GM12874 (cell line): Measurements from ENCODE around the gene SAMM50.

Experiments
- TF ChIP-seq, protein P1 (sequence below): IDR thresholded peaks from 2 replicates; pipeline ENCODE4 v1.5.1; 2011; ENCODE audit warnings: low read depth, mild to moderate bottlenecking, control low read depth, low read length, moderate library complexity; ENCODE audit not compliant: insufficient read depth

SAMM50 gene

DNA sequence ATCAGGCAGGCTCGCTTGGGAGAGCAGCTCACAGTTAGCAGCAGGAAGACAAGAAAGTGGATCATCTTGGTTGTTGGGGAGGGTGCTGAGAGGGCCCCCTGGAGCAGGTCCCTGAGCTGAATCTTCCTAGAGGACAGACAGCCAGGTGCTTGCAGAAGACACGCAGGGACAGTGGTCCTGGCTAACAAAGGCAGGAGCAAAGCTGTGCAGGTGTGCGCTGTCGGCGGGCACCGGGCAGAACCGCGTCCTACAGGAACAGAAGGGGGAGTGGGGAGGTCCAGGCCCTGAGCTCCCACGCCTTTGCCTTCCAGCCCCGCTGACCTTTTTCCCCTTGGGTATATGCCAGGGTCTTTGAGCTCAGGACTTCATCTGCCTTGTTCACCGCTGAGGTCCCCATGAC is 38.8 kb downstream of the SAMM50 start:
- TF ChIP-seq, protein P1, sequence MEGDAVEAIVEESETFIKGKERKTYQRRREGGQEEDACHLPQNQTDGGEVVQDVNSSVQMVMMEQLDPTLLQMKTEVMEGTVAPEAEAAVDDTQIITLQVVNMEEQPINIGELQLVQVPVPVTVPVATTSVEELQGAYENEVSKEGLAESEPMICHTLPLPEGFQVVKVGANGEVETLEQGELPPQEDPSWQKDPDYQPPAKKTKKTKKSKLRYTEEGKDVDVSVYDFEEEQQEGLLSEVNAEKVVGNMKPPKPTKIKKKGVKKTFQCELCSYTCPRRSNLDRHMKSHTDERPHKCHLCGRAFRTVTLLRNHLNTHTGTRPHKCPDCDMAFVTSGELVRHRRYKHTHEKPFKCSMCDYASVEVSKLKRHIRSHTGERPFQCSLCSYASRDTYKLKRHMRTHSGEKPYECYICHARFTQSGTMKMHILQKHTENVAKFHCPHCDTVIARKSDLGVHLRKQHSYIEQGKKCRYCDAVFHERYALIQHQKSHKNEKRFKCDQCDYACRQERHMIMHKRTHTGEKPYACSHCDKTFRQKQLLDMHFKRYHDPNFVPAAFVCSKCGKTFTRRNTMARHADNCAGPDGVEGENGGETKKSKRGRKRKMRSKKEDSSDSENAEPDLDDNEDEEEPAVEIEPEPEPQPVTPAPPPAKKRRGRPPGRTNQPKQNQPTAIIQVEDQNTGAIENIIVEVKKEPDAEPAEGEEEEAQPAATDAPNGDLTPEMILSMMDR: no peak

DNA sequence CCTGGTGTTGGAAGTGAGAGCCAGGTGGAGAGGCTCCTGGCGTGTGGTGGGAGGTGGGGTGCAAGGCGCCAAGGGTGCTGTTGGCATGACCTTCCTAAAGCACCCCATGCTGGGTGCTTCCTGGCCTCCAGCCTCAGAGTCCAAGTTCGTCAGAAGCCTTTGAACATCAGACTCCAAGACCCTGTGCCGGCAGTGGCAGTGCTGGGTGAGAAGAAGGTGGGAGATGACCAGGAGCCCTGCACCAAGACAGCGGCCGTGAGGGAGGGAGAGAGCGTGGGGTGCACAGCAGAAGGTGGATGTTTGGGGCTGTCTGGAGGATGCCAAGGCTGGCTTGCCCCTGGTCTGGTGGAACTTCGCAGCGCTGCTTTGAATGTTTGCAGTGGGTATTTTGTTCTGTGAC is 39.2 kb downstream of the SAMM50 start:
- TF ChIP-seq, protein P1: no peak

DNA sequence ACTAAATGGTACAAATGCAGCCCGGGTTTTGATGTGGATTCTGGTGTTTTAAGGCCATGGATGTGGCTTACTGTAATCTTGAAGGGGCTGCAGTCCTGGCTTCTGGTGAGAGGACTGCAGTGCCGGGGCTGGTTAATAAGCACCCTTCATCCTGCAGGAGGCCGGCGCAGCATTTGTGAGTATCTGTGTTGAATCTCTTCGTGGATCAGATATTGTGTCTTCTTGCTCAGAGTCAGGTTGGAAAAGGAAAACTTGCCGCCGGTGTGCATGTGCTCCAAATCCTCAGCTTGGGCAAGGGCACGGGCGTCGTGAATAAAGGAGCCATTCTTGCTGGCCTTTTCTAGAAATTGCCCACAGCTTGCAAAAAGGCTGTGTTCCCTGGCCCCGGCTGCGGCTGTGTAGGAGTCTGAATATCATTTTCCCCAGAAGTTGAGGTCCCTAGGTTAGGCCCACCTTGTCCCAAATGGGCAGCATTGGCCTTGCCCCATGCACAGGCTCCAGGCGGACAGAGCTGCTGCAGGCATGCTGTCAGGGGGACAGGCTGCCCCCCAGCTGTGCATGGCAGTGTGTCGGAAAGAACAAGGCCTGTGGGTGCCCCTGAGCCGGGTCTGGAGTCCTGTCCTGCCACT is 39.9 kb downstream of the SAMM50 start:
- TF ChIP-seq, protein P1: no peak

DNA sequence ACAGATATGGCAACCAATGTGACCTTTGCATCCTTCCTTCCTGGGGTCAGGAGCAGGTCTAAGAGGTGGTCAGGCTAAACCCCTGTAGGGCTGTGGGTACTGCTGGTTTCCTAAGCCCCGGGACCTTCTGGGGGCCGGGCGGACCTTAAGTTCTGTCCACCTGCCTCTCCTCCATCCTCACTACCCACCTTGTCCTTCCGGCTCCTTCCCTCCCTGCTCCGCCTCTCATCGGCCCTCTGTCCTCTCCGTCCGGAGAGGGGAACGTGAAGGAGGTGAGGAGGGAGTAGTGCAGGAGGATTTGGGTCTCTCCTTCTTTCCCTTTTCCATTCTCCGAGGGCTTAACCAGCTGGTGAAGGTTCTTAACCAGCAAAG is 40.5 kb downstream of the SAMM50 start:
- TF ChIP-seq, protein P1: no peak

DNA sequence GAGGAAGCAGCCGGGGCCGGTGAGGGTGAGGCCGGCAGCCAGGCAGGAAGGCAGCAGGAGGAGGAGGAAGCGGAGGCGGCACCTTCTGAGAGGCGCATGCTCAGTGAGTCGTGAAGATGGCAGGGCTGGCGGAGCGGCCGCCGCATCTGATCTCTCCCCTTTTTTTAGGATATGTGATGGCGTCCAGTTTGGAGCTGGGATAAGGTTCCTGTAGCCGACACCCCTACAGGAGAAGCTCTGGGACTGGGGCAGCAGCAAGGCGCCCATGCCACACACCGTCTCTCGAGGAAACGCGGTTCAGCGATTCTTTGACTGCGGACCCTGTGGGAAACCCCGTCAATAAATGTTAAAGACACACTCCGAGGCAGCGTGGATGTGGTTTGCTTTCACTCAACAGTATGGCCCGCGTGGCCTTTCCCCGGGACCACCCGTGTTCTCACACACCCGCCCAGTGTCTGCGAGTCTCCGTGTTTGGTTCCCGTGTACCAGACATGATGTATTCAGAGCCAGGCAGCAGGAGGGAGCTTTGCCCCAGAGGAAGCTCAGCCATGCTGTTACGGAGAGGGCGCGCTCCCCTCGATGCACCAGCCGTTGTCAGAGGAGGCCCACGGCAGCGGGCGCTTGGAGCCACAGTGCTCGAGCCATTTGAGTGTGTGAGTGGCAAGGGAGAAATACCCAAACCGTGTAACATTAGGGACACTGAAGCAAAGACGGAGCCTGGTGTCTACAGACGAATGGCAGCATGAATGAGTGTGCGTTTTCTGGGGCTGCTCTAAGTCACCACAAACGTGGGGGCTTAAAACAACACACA is 41.1 kb downstream of the SAMM50 start:
- TF ChIP-seq, protein P1: no peak

DNA sequence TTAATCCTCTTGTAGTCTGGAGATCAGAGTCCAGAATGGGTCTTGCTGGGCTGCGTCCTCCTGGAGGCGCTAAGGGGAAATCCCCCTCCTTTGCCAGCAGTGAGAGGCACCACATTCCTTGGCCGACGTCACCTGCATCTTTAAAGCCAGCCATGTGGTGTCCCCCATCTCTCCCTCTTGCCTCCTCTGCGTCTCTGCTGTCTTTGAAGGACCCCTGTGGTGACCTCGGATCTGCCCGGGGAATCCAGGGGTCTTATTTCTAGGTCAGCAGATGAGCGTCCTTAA is 41.7 kb downstream of the SAMM50 start:
- TF ChIP-seq, protein P1: no peak

DNA sequence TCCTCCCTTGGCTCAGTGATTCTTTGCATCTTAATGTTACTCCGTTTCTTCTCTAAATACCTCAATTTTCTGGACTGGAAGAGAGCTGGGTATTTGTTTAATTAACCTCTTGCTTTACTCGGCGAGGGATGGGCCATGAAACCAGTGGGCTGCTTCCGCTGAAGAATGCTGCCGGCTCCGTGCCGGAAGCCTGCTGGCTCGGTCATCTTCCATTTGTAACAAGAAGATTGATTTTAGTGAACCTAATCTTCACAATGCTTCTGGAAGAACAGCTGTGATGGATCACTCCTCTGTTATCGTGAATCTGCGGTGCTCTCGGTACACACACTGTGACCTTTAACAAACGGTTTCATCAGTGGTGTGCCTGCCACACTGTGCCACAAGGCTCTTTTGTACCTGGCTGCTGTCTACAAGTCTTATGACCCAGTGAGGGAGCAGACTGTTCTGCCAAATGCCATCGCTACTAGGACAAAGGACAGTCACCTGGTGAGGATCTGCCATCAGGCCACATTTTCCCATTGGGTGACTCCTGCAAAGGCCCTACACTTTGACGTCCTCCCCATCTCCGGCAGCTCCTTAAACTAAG is 43.5 kb downstream of the SAMM50 start:
- TF ChIP-seq, protein P1: no peak
